NCI-H187 treated with DMSO at 0.1 percent for 48 hours (cell line): ENCODE measurements around the gene EDC4.
"Not testable (repeated sequence)": the region's sequence is repeated elsewhere in the genome, so short reads cannot be mapped to it uniquely, and the experiment has no call there.

ENCODE experiments used
- DNase-seq: peaks from one replicate; lab custom pipeline; 2025; lab: John Stamatoyannopoulos, UW

EDC4 gene

GRCh38 chr16:67914758-67915495 lies 42.1 kb downstream of the EDC4 start:
- DNase-seq: no peak

DNA sequence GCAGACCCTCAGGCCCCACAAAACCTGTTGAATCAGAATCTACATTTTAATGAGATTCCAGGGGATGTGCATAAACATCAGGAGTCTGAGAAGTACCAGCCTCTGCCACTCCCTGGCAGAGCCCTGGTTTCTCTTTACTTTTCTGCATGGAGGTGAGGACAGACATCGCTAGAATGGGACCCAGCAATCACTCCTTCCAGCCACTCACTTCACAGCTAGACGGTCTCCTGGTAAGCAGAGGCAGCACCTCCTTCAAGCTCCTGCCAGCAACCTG lies 42.6 kb downstream of the EDC4 start:
- not testable (repeated sequence) for DNase-seq

DNA sequence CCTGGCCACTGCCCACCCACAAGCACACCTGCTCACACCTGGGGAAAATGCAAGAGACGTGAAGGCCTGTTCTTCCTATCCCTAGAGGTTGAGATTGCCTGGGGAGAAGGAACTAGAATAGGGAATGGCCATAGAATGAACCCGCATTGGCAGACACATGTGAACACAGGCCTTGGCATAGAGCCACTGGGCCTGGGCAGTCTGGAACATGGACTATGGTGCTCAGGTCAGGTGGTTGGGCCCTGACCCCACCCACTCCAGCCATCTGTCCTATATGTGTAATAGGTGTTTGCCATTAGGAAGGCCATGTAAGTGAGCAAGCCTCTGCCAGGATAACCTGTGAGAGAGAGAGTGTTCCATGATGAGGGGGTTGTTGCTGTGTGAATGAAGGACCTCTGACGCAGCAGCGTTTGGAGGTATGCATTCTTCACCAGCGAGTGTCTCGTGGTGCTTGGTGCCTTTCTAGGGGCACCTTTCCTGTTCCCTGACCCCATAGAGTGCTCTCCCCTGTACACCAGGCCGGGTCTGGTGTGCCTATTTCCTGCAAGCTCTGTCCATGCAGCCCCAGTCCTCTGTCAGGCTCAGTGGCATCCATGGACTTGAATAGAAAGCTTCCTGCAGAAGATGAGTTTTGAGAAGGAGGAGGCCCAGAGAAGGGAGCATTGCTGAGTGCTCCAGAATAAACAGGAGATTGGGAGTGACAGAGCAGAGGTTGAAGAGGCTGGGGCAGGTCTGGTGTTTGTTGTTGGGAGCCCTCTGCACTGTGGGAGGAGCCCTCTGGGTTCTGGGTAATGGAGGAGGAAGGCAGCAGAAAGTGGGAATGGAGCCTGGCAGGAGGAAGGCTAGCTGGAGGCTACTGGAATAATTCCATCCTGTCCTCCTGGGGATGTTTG lies 43.2 kb downstream of the EDC4 start:
- no peak for DNase-seq

GRCh38 chr16:67917140-67917851 lies 44.4 kb downstream of the EDC4 start:
- no peak for DNase-seq

DNA sequence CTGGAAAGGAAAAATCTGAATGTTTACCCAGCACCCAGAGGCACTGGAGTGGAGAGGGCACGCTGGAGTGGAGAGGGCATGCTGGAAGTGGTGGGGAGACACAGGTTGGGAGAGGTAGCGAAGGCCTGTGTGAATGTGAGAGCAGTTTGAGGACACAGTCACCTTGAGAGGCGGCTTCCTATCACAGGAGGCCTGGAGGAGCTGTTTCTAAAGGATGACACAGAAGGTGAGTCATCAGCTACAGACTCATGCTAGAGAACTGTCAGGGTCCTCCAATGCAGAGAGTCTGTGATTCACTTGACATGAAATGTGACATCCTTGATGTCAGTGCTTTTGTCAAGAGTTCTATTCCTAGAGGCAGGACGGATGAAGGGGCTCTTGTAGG lies 45.0 kb downstream of the EDC4 start:
- no peak for DNase-seq

GRCh38 chr16:67919622-67920221 lies 46.9 kb downstream of the EDC4 start:
- DNase-seq: no peak

DNA sequence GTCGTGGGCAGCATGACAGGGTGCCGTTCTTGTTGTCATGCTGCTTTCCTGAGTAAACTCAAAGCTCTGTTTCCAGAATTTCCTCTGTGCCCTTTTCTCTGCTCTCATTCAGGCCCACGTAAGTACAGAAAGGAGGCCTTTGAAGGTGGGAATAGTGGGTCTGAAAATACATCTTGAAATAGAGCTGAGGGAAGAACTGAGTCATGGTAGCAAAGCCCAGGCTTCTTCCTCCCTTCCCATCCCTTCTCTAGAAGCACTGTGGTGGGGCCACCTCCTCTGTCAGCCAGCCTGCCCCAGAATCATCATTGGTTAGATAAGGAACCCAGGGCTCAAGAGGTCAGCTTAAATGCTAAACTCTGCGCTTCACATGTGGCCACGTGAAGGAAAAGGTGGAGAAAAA lies 49.4 kb downstream of the EDC4 start:
- DNase-seq: no peak

GRCh38 chr16:67922740-67923139 lies 49.9 kb downstream of the EDC4 start:
- DNase-seq: no peak

- DNase-seq: no peak
Measured at GRCh38 chr16:67923414-67924116, 50.7 kb downstream of the EDC4 start.

DNA sequence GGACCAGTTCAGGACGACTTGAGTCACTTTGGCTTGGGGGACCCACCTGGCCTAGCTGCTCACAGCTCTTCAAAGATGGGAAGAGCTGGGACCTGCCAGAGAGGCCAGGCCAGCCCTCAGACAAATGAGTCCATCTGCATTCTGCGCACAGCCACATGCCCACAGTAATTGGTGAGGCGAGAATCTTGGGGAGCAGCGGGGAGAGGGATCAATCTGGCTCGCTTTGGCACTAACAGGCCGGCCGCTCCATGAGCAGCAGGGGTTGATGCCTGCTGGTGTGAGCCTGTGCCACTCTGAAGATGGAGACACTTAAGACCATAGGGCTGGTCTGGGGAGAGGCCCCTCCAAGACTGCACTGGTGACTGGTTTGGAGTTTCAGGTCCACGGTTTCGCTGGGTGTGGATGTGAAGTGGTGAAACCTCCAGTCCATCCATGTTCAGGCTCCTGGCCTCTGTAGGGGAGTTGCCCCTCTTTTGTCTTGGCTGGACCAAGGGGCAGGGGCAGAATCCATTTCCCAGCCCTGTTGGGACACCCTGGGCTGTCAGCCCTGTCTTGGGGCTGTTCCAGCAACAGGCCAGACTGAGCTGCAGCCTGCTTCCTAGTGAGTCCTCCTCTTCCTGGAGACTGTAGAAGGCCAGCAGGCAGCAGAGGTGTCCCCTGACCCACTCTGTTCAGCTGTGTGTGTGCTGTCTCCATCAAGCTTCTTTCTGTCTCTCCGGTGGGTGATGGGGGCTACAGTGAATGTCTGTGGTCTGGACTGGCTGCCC lies 51.5 kb downstream of the EDC4 start:
- no peak for DNase-seq

- DNase-seq: no peak
Measured at GRCh38 chr16:67926181-67926750, 53.4 kb downstream of the EDC4 start.

DNA sequence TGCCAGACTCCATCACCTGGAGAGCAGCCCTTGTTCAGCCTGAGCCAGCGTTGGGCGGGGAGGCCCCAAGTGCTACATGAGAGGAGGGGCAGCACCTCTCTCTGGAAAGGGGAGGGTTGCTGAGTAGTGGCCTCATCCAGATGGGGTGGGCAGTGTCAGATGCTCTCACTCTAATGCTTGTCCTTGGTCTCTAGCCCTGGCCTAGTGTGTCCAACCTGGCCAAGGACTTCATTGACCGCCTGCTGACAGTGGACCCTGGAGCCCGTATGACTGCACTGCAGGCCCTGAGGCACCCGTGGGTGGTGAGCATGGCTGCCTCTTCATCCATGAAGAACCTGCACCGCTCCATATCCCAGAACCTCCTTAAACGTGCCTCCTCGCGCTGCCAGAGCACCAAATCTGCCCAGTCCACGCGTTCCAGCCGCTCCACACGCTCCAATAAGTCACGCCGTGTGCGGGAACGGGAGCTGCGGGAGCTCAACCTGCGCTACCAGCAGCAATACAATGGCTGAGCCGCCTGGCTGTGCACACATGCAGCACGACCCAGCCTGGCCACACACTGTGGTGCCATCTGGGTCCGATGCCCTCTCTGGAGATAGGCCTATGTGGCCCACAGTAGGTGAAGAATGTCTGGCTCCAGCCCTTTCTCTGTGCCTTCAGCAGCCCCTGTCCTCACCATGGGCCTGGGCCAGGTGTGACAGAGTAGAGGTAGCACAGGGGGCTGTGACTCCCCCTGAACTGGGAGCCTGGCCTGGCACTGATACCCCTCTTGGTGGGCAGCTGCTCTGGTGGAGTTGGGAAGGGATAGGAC lies 54.5 kb downstream of the EDC4 start:
- DNase-seq: no peak

- no peak for DNase-seq
Measured at GRCh38 chr16:67928147-67928546, 55.3 kb downstream of the EDC4 start.

- no peak for DNase-seq
Measured at GRCh38 chr16:67928561-67929364, 55.9 kb downstream of the EDC4 start.

DNA sequence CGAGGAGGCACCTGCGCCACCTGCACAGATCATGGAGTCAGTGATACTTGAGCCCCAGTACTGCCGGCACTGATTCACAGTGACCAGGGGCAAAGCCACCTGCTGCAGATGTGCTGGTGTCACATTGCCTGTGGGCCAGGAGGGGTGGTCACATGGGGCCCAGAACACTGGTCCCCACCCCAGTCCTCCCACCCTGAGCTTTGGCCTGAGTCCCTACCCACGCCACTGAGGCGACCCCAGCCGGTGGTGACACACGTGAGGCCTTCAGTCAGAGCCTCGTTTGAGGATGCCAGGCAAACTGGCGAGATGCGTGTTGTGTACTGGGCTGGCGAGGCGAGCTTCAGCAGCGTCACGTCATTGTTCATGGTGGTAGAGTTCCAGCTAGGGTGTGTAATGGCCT lies 57.3 kb downstream of the EDC4 start:
- no peak for DNase-seq

DNA sequence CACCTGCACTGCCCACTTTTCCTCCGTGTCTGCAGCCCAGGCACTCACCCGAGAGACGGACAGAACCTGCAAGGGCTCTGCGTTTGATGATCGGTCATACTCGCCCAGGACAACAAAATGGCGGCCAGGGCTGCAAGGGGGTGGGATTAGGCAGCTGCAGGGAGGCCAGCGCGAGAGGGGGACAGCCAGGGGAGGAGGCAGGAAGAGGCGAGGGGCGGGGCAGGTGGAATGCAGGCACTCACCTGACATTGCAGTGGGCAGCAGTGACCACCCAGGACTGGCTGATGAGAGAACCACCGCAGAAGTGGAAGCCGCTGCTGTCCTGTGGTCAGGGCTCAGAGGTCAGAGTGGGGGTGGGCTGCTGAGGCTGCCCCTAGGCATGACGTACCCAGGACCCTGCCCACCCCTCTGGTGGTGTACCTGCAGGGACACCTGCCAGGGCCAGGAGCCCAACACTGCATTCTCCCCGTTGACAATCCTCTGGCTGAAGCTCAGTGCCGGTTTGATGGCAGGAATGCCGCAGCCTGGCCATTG lies 57.9 kb downstream of the EDC4 start:
- no peak for DNase-seq
